Measurements from ENCODE around the gene DGAT2.

The DGAT2 gene

GRCh38 chr11:75836417-75836816, 67.8 kb downstream of the DGAT2 start:
- no peak for DNase-seq

- no peak for DNase-seq
Observed at GRCh38 chr11:75839851-75840250, 71.3 kb downstream of the DGAT2 start.

- no peak for DNase-seq
Observed at GRCh38 chr11:75840522-75840921, 71.9 kb downstream of the DGAT2 start.

- DNase-seq, result no peak
Observed at GRCh38 chr11:75841739-75842138, 73.2 kb downstream of the DGAT2 start.

DNA sequence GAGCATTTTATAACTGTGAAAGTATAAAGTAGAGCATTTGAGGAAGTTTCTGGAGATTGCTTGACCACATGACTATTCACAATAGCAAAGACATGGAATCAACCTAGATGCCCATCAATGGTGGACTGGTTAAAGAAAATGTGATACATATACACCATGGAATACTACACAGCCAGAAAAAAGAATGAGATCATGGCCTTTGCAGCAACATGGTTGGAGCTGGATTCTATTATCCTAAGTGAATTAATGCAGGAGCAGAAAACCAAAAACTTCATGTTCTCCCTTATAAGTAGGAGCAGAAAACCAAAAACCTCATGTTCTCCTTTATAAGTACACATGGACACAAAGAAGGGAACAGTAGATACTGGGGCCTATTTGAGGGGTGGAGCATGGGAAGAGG, 76.7 kb downstream of the DGAT2 start:
- no peak for DNase-seq

- DNase-seq, result no peak
Observed at GRCh38 chr11:75849894-75850293, 81.3 kb downstream of the DGAT2 start.

DNA sequence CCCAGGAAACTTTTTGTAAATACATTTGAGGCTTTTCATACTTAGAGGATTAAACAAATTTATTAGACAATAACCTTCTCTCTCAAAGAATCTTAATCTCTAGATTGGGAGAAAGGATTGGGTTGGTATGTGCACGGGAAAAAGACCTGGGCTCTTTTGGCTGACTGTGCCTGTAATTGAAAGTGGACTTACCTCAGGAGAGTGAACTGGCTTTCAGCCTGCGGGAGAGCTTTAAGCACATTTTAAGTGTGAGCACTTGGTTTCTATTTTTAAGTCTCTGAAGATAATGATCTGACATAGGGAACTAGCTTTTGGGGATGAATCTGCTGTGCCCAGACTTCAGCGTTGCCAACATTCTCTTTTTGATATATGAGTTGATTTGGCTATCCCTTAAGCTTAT, 82.2 kb downstream of the DGAT2 start:
- no peak for DNase-seq

Data from NCI-H524 (cell line).